Activated naive CD8-positive, alpha-beta T cell treated with anti-CD3 and anti-CD28 coated beads, Interleukin-2, amount 10 ng/mL, durations not matched to agents 7 days and 5 days (primary cell): Measurements from ENCODE around the gene STRBP. TPM values are rescaled to one million over a fixed set of nuclear protein-coding genes. Genes with fewer than 3 reads are reported as not detected.

Experiments
- ATAC-seq: fragments of 150-1000 bp; cut with Tn5 transposase; one replicate; pipeline ENCODE4 v1.10.0; 2021; ENCODE audit warnings: low read depth, moderate library complexity
- POLR2A ChIA-PET: fragments of 350-600 bp; sonication (Branson Sonifier 250); formaldehyde crosslinking; loops from one replicate; lab custom pipeline; 2021; ENCODE audit warnings: antibody characterized with exemption; lab: Charles Lee
- DNase-seq: peaks from one replicate; pipeline ENCODE4 v3.0.0; 2021
- H3K27ac Mint-ChIP-seq: one replicate; pipeline ENCODE4 v1.8.0; 2022; ENCODE audit warnings: mild to moderate bottlenecking, mixed read lengths
- H3K27me3 Mint-ChIP-seq: one replicate; pipeline ENCODE4 v1.8.0; 2022; ENCODE audit warnings: mild to moderate bottlenecking, moderate library complexity, mixed read lengths
- H3K36me3 Mint-ChIP-seq: one replicate; pipeline ENCODE4 v1.8.0; 2021; ENCODE audit warnings: mild to moderate bottlenecking, mixed read lengths
- H3K4me1 Mint-ChIP-seq: one replicate; pipeline ENCODE4 v1.8.0; 2021; ENCODE audit warnings: mixed read lengths
- H3K4me3 Mint-ChIP-seq: one replicate; pipeline ENCODE4 v1.8.0; 2022; ENCODE audit warnings: mild to moderate bottlenecking, moderate library complexity, mixed read lengths
- H3K9me3 Mint-ChIP-seq: one replicate; pipeline ENCODE4 v1.8.0; 2021; ENCODE audit warnings: mixed read lengths
- total RNA-seq, 2 experiments: library from RNA; stranded (reverse); gene quantifications; one replicate each; pipeline ENCODE4 v1.2.3, GENCODE V29; 2021

STRBP gene
- total RNA-seq, 2 experiments from 2014 or later: 30.3 to 31.0 TPM

GRCh38 chr9:123120131-123120530, 148.3 kb downstream of the STRBP start:
- ATAC-seq: no peak
- no peak overlapping the region for H3K4me3 Mint-ChIP-seq
- no peaks in the 10 kb centered on the region for H3K27me3 Mint-ChIP-seq
- H3K4me1 Mint-ChIP-seq: no peaks in the 10 kb centered on the region
- no peaks in the 10 kb centered on the region for H3K9me3 Mint-ChIP-seq
- no peak overlapping the region for H3K27ac Mint-ChIP-seq
- POLR2A ChIA-PET: no interaction called here
- peaks cover 4% of the 10 kb centered on the region for H3K36me3 Mint-ChIP-seq
- no peak for DNase-seq

DNA sequence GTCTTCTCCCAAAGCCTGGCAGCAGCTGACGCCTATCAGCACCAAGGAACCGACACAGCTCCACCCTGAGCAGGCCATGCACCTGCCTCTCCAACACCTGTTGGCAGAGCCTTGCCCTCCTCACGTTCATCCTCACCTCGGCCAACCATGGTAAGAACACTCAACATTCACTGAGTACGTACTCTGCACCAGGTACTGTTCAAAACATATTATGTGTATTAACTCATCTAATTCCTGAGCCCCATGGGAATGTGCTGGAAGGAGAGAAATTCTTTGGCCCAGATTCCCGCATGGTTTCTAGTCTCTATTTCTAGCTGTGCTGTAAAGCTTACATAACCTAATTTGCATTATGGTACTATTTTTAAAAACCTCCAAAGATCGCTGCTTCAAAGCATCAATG, 148.8 kb downstream of the STRBP start:
- Mint-ChIP-seq H3K4me1 (no peaks in the 10 kb centered on the region), H3K27me3 (no peaks in the 10 kb centered on the region), H3K27ac (no peak overlapping the region), H3K4me3 (no peak overlapping the region), H3K9me3 (no peaks in the 10 kb centered on the region), H3K36me3 (peaks cover 4% of the 10 kb centered on the region)
- DNase-seq (no peak), ATAC-seq (no peak)
- POLR2A ChIA-PET: no interaction called here

GRCh38 chr9:123116036-123116435, 152.3 kb downstream of the STRBP start:
- POLR2A ChIA-PET: no interaction called here
- H3K27ac Mint-ChIP-seq: no peak overlapping the region
- H3K27me3 Mint-ChIP-seq: no peaks in the 10 kb centered on the region
- H3K4me1 Mint-ChIP-seq: peaks cover 8% of the 10 kb centered on the region
- H3K36me3 Mint-ChIP-seq: no peaks in the 10 kb centered on the region
- ATAC-seq (no peak), DNase-seq (no peak)
- no peaks in the 10 kb centered on the region for H3K9me3 Mint-ChIP-seq
- H3K4me3 Mint-ChIP-seq: no peak overlapping the region

DNA sequence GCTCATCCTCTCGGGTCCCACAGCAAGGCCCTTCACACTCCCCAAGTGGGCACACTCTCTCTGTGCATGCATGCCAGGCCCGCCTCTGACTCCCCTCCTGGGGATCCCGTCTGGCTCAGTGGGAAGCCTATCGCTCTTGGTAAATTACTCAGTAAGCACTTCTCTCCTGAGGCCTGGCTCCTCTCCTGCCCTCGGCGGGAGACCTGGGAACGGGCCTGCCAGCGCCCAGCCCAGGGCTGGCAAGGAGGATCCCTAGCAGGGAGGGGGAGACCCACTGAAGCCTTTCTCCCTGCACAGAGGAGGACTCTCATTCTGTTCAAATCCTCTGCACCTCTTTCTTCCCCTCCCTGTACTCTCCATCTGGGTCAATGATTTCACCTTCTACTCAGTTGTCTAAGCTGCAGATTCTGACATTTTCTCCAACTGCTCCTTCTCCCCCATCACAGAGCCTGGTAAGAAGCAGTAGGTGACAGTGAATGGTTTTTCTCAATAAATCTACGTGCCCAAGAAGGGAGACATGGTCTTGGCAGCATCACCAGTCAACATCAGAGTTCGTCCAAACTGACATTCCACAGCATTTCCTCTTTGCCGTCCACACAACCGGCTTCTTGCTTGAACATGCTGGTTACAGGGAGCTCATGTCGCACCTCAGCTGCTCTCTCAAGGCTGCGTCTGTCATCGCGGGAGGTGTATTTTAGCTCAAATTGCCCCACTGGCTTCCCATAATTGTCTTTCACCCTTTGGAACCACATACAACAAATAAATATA, 153.1 kb downstream of the STRBP start:
- Mint-ChIP-seq H3K9me3 (no peaks in the 10 kb centered on the region), H3K27ac (peak overlapping the region; percentile 7), H3K36me3 (no peaks in the 10 kb centered on the region), H3K4me3 (no peak overlapping the region), H3K4me1 (peaks cover 8% of the 10 kb centered on the region), H3K27me3 (no peaks in the 10 kb centered on the region)
- POLR2A ChIA-PET: no interaction called here
- no peak for ATAC-seq
- no peak for DNase-seq

DNA sequence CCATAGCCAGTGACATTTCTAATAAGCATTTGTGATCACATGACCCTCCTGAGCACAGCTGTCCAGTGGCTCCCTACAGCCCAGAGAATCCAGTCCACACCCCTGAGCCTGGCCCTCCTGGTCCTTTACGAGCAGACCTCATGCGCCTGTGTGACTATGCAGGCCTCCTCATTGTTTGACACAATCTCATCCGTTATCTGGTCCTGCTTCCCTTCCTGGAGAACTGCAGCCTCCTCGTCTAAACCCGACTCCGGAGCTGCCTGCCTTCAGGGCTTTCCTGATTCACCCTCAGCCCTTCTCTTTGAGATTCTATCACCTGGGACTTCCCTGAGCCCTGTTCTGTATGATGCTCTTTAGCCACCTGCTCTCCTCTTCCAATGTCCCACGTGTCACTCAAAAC, 155.2 kb downstream of the STRBP start:
- DNase-seq (no peak), ATAC-seq (no peak)
- H3K9me3 Mint-ChIP-seq: no peaks in the 10 kb centered on the region
- no peak overlapping the region for H3K4me3 Mint-ChIP-seq
- H3K36me3 Mint-ChIP-seq: peaks cover 1% of the 10 kb centered on the region
- H3K4me1 Mint-ChIP-seq: peaks cover 8% of the 10 kb centered on the region
- POLR2A ChIA-PET: no interaction called here
- H3K27me3 Mint-ChIP-seq: no peaks in the 10 kb centered on the region
- H3K27ac Mint-ChIP-seq: peak overlapping the region; percentile 0

- peak; percentile 74 for ATAC-seq
- no peaks in the 10 kb centered on the region for H3K27me3 Mint-ChIP-seq
- peaks cover 8% of the 10 kb centered on the region for H3K4me1 Mint-ChIP-seq
- no peaks in the 10 kb centered on the region for H3K9me3 Mint-ChIP-seq
- H3K27ac Mint-ChIP-seq: peak overlapping the region; percentile 78
- POLR2A ChIA-PET: no interaction called here
- DNase-seq: peak; percentile 44
- H3K4me3 Mint-ChIP-seq: peak overlapping the region; percentile 34
- peaks cover 1% of the 10 kb centered on the region for H3K36me3 Mint-ChIP-seq
Measured at GRCh38 chr9:123112015-123112975, 156.1 kb downstream of the STRBP start.

DNA sequence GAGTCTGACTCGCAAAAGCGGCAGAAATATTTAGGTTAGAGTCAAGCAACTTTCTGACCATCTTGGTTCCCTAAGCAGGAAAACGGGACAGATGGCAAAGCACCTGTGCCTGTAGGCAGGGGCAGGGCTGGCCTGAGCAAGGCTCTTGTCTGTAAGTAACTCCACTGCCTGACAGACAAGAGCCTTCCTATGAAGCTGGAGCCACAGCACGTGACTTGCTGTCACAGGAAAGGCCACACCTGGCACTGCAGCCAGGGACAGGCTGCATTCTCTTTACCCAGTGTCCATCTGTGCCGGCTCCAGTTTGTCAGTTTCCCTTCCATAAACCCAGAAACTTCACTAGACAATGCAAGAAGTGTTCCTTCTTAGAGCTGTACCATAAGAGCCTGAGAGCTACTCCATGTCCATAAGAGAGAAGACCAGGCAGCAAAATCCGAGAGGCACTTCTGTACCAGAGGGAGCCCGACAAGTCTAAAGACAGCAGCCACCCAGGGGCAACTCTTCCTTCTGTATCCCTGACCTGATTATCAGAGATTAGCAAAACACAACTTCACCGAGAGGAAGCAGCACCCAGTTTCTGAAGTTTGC, 156.9 kb downstream of the STRBP start:
- POLR2A ChIA-PET: no interaction called here
- H3K4me3 Mint-ChIP-seq: no peak overlapping the region
- H3K36me3 Mint-ChIP-seq: peaks cover 1% of the 10 kb centered on the region
- peak overlapping the region; percentile 78 for H3K27ac Mint-ChIP-seq
- no peak for DNase-seq
- ATAC-seq: peak; percentile 17
- H3K27me3 Mint-ChIP-seq: no peaks in the 10 kb centered on the region
- no peaks in the 10 kb centered on the region for H3K9me3 Mint-ChIP-seq
- H3K4me1 Mint-ChIP-seq: peaks cover 10% of the 10 kb centered on the region

- Mint-ChIP-seq H3K9me3 (no peaks in the 10 kb centered on the region), H3K36me3 (peaks cover 1% of the 10 kb centered on the region), H3K27ac (no peak overlapping the region), H3K4me3 (no peak overlapping the region), H3K4me1 (peaks cover 10% of the 10 kb centered on the region), H3K27me3 (no peaks in the 10 kb centered on the region)
- DNase-seq (no peak), ATAC-seq (no peak)
- POLR2A ChIA-PET: no interaction called here
Measured at GRCh38 chr9:123109540-123110279, 158.7 kb downstream of the STRBP start.

- ATAC-seq: no peak
- Mint-ChIP-seq H3K36me3 (peaks cover 1% of the 10 kb centered on the region), H3K27ac (peak overlapping the region; percentile 17), H3K27me3 (no peaks in the 10 kb centered on the region), H3K4me3 (no peak overlapping the region), H3K9me3 (no peaks in the 10 kb centered on the region), H3K4me1 (peaks cover 10% of the 10 kb centered on the region)
- no peak for DNase-seq
- POLR2A ChIA-PET: no interaction called here
Measured at GRCh38 chr9:123108976-123109375, 159.4 kb downstream of the STRBP start.

GRCh38 chr9:123107639-123108285, 160.6 kb downstream of the STRBP start:
- H3K4me1 Mint-ChIP-seq: peaks cover 10% of the 10 kb centered on the region
- H3K27me3 Mint-ChIP-seq: no peaks in the 10 kb centered on the region
- H3K36me3 Mint-ChIP-seq: peaks cover 1% of the 10 kb centered on the region
- DNase-seq (no peak), ATAC-seq (no peak)
- POLR2A ChIA-PET: no interaction called here
- no peaks in the 10 kb centered on the region for H3K9me3 Mint-ChIP-seq
- H3K4me3 Mint-ChIP-seq: no peak overlapping the region
- no peak overlapping the region for H3K27ac Mint-ChIP-seq

DNA sequence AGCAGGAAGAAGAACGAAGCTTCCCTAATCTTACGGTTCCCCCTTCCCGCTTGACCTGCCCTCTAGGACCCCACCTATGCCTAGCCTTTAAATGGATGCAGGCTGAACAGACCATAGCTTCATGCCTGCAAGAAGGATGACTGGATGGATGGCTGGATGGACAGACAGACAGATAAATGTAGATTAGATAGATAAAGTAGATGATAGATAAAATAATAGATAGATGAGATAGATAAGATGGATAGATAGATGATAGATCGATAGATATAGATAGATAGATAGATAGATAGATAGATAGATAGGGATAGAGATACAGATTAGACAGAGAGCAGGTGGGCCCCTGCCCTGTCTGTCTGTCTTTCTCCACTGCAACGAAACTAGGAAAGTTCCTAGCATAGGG, 162.9 kb downstream of the STRBP start:
- DNase-seq (no peak), ATAC-seq (no peak)
- Mint-ChIP-seq H3K27ac (no peak overlapping the region), H3K9me3 (no peaks in the 10 kb centered on the region), H3K4me3 (no peak overlapping the region), H3K27me3 (no peaks in the 10 kb centered on the region), H3K4me1 (peaks cover 2% of the 10 kb centered on the region), H3K36me3 (peaks cover 3% of the 10 kb centered on the region)
- POLR2A ChIA-PET: no interaction called here

- H3K27ac Mint-ChIP-seq: no peak overlapping the region
- H3K36me3 Mint-ChIP-seq: peaks cover 3% of the 10 kb centered on the region
- POLR2A ChIA-PET: no interaction called here
Measured at GRCh38 chr9:123104807-123105206, 163.6 kb downstream of the STRBP start.

More at GRCh38 chr9:123104807-123105206, 163.6 kb downstream of the STRBP start:
- no peaks in the 10 kb centered on the region for H3K9me3 Mint-ChIP-seq
- H3K4me1 Mint-ChIP-seq: peaks cover 2% of the 10 kb centered on the region
- H3K4me3 Mint-ChIP-seq: no peak overlapping the region
- no peaks in the 10 kb centered on the region for H3K27me3 Mint-ChIP-seq
- DNase-seq (no peak), ATAC-seq (no peak)
